Measurements from ENCODE around the gene FMO3. TPM values are rescaled to one million over a fixed set of nuclear protein-coding genes. Genes with fewer than 3 reads are reported as not detected.

The FMO3 gene
- total RNA-seq, 1 donor from 2014 or later = not detected

GRCh38 chr1:171055966-171056643, 34.6 kb upstream of the FMO3 start:
- Histone ChIP-seq H4K20me1 (ENCODE audit: insufficient read depth, low read length) (no peaks in the 10 kb centered on the region), H3K79me2 (ENCODE audit: insufficient read depth, low read length) (no peaks in the 10 kb centered on the region), H3K9me3 (ENCODE audit: insufficient read depth, low read depth, low read length) (no peaks in the 10 kb centered on the region), H3K4me1 (ENCODE audit: insufficient read depth, low read length) (no peaks in the 10 kb centered on the region), H3K4me2 (ENCODE audit: low read length) (no peak overlapping the region), H3K27me3 (ENCODE audit: insufficient read depth, low read length) (no peaks in the 10 kb centered on the region), H3K4me3 (ENCODE audit: insufficient read depth, low read depth, low read length) (no peak overlapping the region), H3K9ac (ENCODE audit: low read length) (no peak overlapping the region), H3K36me3 (ENCODE audit: insufficient read depth, low read length) (no peaks in the 10 kb centered on the region), H2AFZ (ENCODE audit: low read depth, low read length) (no peak overlapping the region), H3K27ac (ENCODE audit: low read depth, low read length) (no peak overlapping the region)
- DNase-seq (ENCODE audit: low read depth) (no peak), FAIRE-seq (no peak)
- H3K36me3 Mint-ChIP-seq (ENCODE audit: low read depth, unreplicated experiment) = no peaks in the 10 kb centered on the region
- TF ChIP-seq, protein P1, sequence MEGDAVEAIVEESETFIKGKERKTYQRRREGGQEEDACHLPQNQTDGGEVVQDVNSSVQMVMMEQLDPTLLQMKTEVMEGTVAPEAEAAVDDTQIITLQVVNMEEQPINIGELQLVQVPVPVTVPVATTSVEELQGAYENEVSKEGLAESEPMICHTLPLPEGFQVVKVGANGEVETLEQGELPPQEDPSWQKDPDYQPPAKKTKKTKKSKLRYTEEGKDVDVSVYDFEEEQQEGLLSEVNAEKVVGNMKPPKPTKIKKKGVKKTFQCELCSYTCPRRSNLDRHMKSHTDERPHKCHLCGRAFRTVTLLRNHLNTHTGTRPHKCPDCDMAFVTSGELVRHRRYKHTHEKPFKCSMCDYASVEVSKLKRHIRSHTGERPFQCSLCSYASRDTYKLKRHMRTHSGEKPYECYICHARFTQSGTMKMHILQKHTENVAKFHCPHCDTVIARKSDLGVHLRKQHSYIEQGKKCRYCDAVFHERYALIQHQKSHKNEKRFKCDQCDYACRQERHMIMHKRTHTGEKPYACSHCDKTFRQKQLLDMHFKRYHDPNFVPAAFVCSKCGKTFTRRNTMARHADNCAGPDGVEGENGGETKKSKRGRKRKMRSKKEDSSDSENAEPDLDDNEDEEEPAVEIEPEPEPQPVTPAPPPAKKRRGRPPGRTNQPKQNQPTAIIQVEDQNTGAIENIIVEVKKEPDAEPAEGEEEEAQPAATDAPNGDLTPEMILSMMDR (IDR thresholded peaks at IDR 0.05; ENCODE audit: insufficient read depth, low read depth, low read length) = no peak
- TF ChIP-seq EZH2 (IDR thresholded peaks at IDR 0.05; ENCODE audit: insufficient read depth, low read length) = no peak
- H3K4me1 Mint-ChIP-seq (ENCODE audit: low read depth, unreplicated experiment) = no peaks in the 10 kb centered on the region
- no peaks in the 10 kb centered on the region for H3K27me3 Mint-ChIP-seq (ENCODE audit: low read depth, unreplicated experiment)
- peaks cover 2% of the 10 kb centered on the region for H3K9me3 Mint-ChIP-seq (ENCODE audit: unreplicated experiment)
- H3K27ac Mint-ChIP-seq (ENCODE audit: unreplicated experiment) = no peak overlapping the region
- H3K4me3 Mint-ChIP-seq (ENCODE audit: unreplicated experiment) = no peak overlapping the region

- TF ChIP-seq EZH2 (IDR thresholded peaks at IDR 0.05; ENCODE audit: insufficient read depth, low read length) = no peak
- TF ChIP-seq, protein P1 (IDR thresholded peaks at IDR 0.05; ENCODE audit: insufficient read depth, low read depth, low read length) = no peak
- Histone ChIP-seq H3K9me3 (ENCODE audit: insufficient read depth, low read depth, low read length) (no peaks in the 10 kb centered on the region), H3K4me3 (ENCODE audit: insufficient read depth, low read depth, low read length) (no peak overlapping the region), H3K27me3 (ENCODE audit: insufficient read depth, low read length) (no peaks in the 10 kb centered on the region), H3K27ac (ENCODE audit: low read depth, low read length) (no peak overlapping the region), H4K20me1 (ENCODE audit: insufficient read depth, low read length) (no peaks in the 10 kb centered on the region), H3K4me2 (ENCODE audit: low read length) (no peak overlapping the region), H3K36me3 (ENCODE audit: insufficient read depth, low read length) (no peaks in the 10 kb centered on the region), H3K9ac (ENCODE audit: low read length) (no peak overlapping the region), H3K4me1 (ENCODE audit: insufficient read depth, low read length) (no peaks in the 10 kb centered on the region), H3K79me2 (ENCODE audit: insufficient read depth, low read length) (no peaks in the 10 kb centered on the region), H2AFZ (ENCODE audit: low read depth, low read length) (no peak overlapping the region)
- no peak for FAIRE-seq
- H3K9me3 Mint-ChIP-seq (ENCODE audit: unreplicated experiment) = no peaks in the 10 kb centered on the region
- no peaks in the 10 kb centered on the region for H3K4me1 Mint-ChIP-seq (ENCODE audit: low read depth, unreplicated experiment)
- DNase-seq (ENCODE audit: low read depth) = no peak
- peaks cover 3% of the 10 kb centered on the region for H3K27me3 Mint-ChIP-seq (ENCODE audit: low read depth, unreplicated experiment)
- no peak overlapping the region for H3K27ac Mint-ChIP-seq (ENCODE audit: unreplicated experiment)
- no peaks in the 10 kb centered on the region for H3K36me3 Mint-ChIP-seq (ENCODE audit: low read depth, unreplicated experiment)
- no peak overlapping the region for H3K4me3 Mint-ChIP-seq (ENCODE audit: unreplicated experiment)
Observed at GRCh38 chr1:171061425-171062143, 29.1 kb upstream of the FMO3 start.

DNA sequence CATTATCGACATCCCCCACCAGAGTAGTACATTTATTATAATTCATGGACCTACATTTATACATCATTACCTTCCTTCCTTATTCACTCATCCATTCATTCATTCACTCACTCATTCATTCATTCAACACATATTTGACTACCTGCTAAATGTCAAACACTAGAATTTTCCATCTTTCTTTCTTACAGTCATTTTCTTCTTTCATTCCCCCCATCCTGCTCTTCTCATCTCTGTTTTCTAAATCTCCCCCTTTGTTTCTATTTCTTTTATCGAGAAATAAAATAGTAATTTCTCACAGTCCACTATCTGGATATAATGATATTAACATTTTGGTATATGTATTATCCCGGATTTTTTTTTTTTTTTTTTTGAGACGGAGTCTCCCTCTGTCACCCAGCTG, 27.8 kb upstream of the FMO3 start:
- Histone ChIP-seq H3K27ac (ENCODE audit: low read depth, low read length) (no peak overlapping the region), H3K9me3 (ENCODE audit: insufficient read depth, low read depth, low read length) (no peaks in the 10 kb centered on the region), H3K79me2 (ENCODE audit: insufficient read depth, low read length) (no peaks in the 10 kb centered on the region), H3K4me2 (ENCODE audit: low read length) (no peak overlapping the region), H2AFZ (ENCODE audit: low read depth, low read length) (no peak overlapping the region), H3K36me3 (ENCODE audit: insufficient read depth, low read length) (no peaks in the 10 kb centered on the region), H3K4me3 (ENCODE audit: insufficient read depth, low read depth, low read length) (no peak overlapping the region), H3K27me3 (ENCODE audit: insufficient read depth, low read length) (no peaks in the 10 kb centered on the region), H4K20me1 (ENCODE audit: insufficient read depth, low read length) (no peaks in the 10 kb centered on the region), H3K9ac (ENCODE audit: low read length) (no peak overlapping the region), H3K4me1 (ENCODE audit: insufficient read depth, low read length) (no peaks in the 10 kb centered on the region)
- Mint-ChIP-seq H3K4me1 (ENCODE audit: low read depth, unreplicated experiment) (no peaks in the 10 kb centered on the region), H3K27me3 (ENCODE audit: low read depth, unreplicated experiment) (peaks cover 3% of the 10 kb centered on the region), H3K27ac (ENCODE audit: unreplicated experiment) (no peak overlapping the region), H3K9me3 (ENCODE audit: unreplicated experiment) (no peaks in the 10 kb centered on the region), H3K36me3 (ENCODE audit: low read depth, unreplicated experiment) (no peaks in the 10 kb centered on the region), H3K4me3 (ENCODE audit: unreplicated experiment) (no peak overlapping the region)
- DNase-seq (ENCODE audit: low read depth) (no peak), FAIRE-seq (no peak)
- TF ChIP-seq, protein P1 (IDR thresholded peaks at IDR 0.05; ENCODE audit: insufficient read depth, low read depth, low read length) = no peak
- no peak for TF ChIP-seq EZH2 (IDR thresholded peaks at IDR 0.05; ENCODE audit: insufficient read depth, low read length)
